Common myeloid progenitor, CD34-positive (primary cell): ENCODE data around the gene CAMK1D.

Experiments
- CTCF ChIA-PET: fragments of 350-600 bp; sonication (Branson Sonifier 250); formaldehyde crosslinking; loops from one replicate; lab custom pipeline; 2021; ENCODE audit warnings: antibody characterized with exemption; lab: Charles Lee
- POLR2A ChIA-PET: fragments of 350-600 bp; sonication (Branson Sonifier 250); formaldehyde crosslinking; loops from one replicate; lab custom pipeline; 2021; ENCODE audit warnings: antibody characterized with exemption; lab: Charles Lee
- DNase-seq, 3 donors: peaks; one replicate each; pipeline versions ENCODE4 v3.0.0 to v3.0.0-alpha.2; 2013
- H3K27ac ChIP-seq, 2 experiments: 1 replicate in 1 of 2; 2 replicates in 1 of 2; pipeline ENCODE4 v1.7.0; 2013; ENCODE audit warnings: inconsistent platforms in 2 of 2, low read length in 2 of 2, mild to moderate bottlenecking in 2 of 2, low read depth in 1 of 2, moderate library complexity in 1 of 2; ENCODE audit not compliant: severe bottlenecking in 2 of 2, insufficient read depth in 1 of 2, poor library complexity in 1 of 2
- H3K27me3 ChIP-seq, 5 experiments: replicated peaks in 2 of 5; 1 replicate in 3 of 5; 2 replicates in 2 of 5; pipeline versions ENCODE4 v1.6.1 to v1.7.0; 2013; ENCODE audit warnings: low read length in 4 of 5, mild to moderate bottlenecking in 2 of 5, moderate library complexity in 2 of 5, inconsistent platforms in 1 of 5; ENCODE audit not compliant: insufficient read depth in 5 of 5, control insufficient read depth in 4 of 5
- H3K36me3 ChIP-seq, 4 experiments: 1 replicate in 2 of 4; 2 replicates in 2 of 4; pipeline versions ENCODE4 v1.6.1 to v1.7.0; 2013; ENCODE audit warnings: low read length in 3 of 4, control low read depth in 1 of 4, mild to moderate bottlenecking in 1 of 4; ENCODE audit not compliant: control insufficient read depth in 4 of 4, insufficient read depth in 4 of 4
- H3K4me1 ChIP-seq, 4 experiments: 1 replicate in 3 of 4; 2 replicates in 1 of 4; pipeline versions ENCODE4 v1.6.1 to v1.7.1; 2013; ENCODE audit warnings: low read length in 3 of 4, mild to moderate bottlenecking in 3 of 4, control low read depth in 1 of 4, inconsistent platforms in 1 of 4, moderate library complexity in 1 of 4; ENCODE audit not compliant: control insufficient read depth in 4 of 4, insufficient read depth in 4 of 4; ENCODE audit errors: control extremely low read depth in 1 of 4
- H3K4me3 ChIP-seq, 7 experiments: 1 replicate in 4 of 7; 2 replicates in 3 of 7; pipeline versions ENCODE4 v1.5.1 to v1.7.0; 2013; ENCODE audit warnings: mild to moderate bottlenecking in 7 of 7, low read length in 6 of 7, moderate library complexity in 6 of 7, inconsistent platforms in 2 of 7, low read depth in 2 of 7, control low read depth in 1 of 7; ENCODE audit not compliant: insufficient read depth in 4 of 7, control insufficient read depth in 1 of 7; ENCODE audit errors: extremely low read depth in 1 of 7
- H3K9me3 ChIP-seq, 5 experiments: 1 replicate in 4 of 5; 2 replicates in 1 of 5; pipeline versions ENCODE4 v1.6.1 to v1.7.1; 2013; ENCODE audit warnings: low read length in 4 of 5, mild to moderate bottlenecking in 2 of 5, inconsistent platforms in 1 of 5, low read depth in 1 of 5, moderate library complexity in 1 of 5; ENCODE audit not compliant: control insufficient read depth in 4 of 5, insufficient read depth in 2 of 5; ENCODE audit errors: control extremely low read depth in 1 of 5
- WGBS: methylation state at CpG from one replicate; pipeline ENCODE4 v1.1.5; 2013; ENCODE audit not compliant: insufficient coverage; 5-methylcytosine and 5-hydroxymethylcytosine counted together

The CAMK1D gene

DNA sequence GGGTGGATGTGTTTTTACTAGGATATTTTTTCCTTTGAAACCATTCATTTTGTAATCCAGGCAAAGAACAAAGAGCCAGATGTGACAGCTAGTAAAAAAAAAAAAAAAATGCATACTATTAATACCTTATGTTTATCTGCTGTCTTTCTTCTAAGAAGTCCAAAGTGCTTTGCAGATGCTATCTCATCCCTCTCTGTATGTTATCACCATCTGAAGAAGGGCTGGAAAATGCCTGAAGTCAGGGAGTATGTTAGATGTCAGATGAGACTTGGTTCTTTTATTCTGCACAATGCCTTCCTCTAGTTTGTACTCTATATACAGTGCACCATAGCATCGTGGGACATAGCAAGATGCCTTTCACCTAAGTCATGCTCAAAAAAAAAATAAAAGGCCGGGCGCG, 10.4 kb upstream of the CAMK1D start:
- no CpG with 5 or more reads among the region's 4 CpGs for WGBS
- no peak for DNase-seq
- Histone ChIP-seq H3K36me3 (no peaks in the 10 kb centered on the region), H3K4me1 (peaks cover 21 to 31% (median 26%) of the 10 kb centered on the region in 4 experiments), H3K27ac (no peak overlapping the region), H3K27me3 (no peaks in the 10 kb centered on the region), H3K4me3 (no peak overlapping the region), H3K9me3 (peaks cover 0 to 3% (median 0%) of the 10 kb centered on the region in 5 experiments)
- ChIA-PET CTCF (interaction anchor here (0.9 to 1.7 kb wide), 5 partner anchors 8 to 318 kb away, joined by 3 to 5 read pairs (median 3); no protein-coding TSS in a partner anchor), POLR2A (no interaction called here)

- Histone ChIP-seq H3K27me3 (no peaks in the 10 kb centered on the region), H3K36me3 (no peaks in the 10 kb centered on the region), H3K4me1 (peaks cover 16 to 25% (median 19%) of the 10 kb centered on the region in 4 experiments), H3K4me3 (no peak overlapping the region), H3K9me3 (peaks cover 0 to 3% (median 0%) of the 10 kb centered on the region in 5 experiments), H3K27ac (no peak overlapping the region)
- DNase-seq, result no peak
- POLR2A ChIA-PET, result no interaction called here
- CTCF ChIA-PET, result no interaction called here
- 83% methylated on average over 5 of the region's 7 CpGs for WGBS
Observed at GRCh38 chr10:12340371-12340770, 9.0 kb upstream of the CAMK1D start.

GRCh38 chr10:12340937-12341336, 8.4 kb upstream of the CAMK1D start:
- ChIA-PET CTCF (no interaction called here), POLR2A (no interaction called here)
- no peak for DNase-seq
- no peak overlapping the region for H3K4me3 ChIP-seq
- peaks cover 16 to 25% (median 19%) of the 10 kb centered on the region in 4 experiments for H3K4me1 ChIP-seq
- H3K36me3 ChIP-seq, result no peaks in the 10 kb centered on the region
- no peaks in the 10 kb centered on the region for H3K27me3 ChIP-seq
- H3K27ac ChIP-seq, result no peak overlapping the region
- 30% methylated on average over 5 of the region's 6 CpGs for WGBS
- peaks cover 0 to 3% (median 0%) of the 10 kb centered on the region in 5 experiments for H3K9me3 ChIP-seq

- ChIA-PET POLR2A (no interaction called here), CTCF (interaction anchor here (0.7 kb wide), 1 partner anchor 96 kb away, joined by 3 read pairs; no protein-coding TSS in a partner anchor)
- H3K27me3 ChIP-seq, result no peaks in the 10 kb centered on the region
- peaks cover 0 to 3% (median 0%) of the 10 kb centered on the region in 5 experiments for H3K9me3 ChIP-seq
- WGBS, result 91% methylated on average over 5 of the region's 6 CpGs
- H3K4me1 ChIP-seq, result peaks cover 16 to 25% (median 19%) of the 10 kb centered on the region in 4 experiments
- H3K36me3 ChIP-seq, result no peaks in the 10 kb centered on the region
- no peak overlapping the region for H3K4me3 ChIP-seq
- DNase-seq, result no peak
- no peak overlapping the region for H3K27ac ChIP-seq
Observed at GRCh38 chr10:12341526-12341925, 7.8 kb upstream of the CAMK1D start.

DNA sequence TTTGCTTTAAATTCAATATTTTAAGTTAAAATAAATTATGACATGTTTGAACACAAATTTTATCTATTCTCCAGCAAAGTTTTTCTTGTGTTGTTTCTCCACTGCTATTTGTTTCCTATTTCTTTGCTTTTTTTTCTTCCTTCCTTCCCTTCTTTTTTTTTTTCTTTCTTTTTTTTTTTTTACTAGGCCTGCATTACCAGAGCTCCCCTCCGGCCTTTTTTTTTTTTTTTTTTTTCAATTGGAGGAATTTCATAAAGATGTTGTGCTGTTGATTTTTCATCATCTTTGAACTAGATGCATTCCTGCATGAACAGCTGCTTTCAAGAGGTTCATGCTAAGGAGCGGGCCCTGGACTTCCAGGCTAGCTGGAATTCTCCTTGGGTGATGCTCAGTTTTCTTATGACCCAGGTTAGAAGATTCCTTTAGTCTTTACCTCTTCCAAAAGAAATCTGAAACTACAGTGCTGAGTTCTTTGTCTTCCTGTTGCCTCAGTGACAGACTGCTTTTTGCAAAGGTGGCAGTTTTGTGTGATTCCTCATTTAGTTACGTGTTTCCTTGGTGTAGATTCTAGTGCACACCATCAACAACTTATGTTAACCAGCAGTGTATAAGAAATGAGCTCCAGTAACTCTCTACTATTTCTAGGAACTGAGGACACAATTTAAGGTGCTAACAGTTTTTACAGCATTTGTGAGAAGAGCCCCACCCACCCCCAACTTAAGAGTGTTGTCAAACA, 4.8 kb upstream of the CAMK1D start:
- no peak for DNase-seq
- H3K4me3 ChIP-seq, result no peak overlapping the region
- ChIA-PET POLR2A (no interaction called here), CTCF (interaction anchor here (0.6 to 1.2 kb wide), 4 partner anchors 36 to 164 kb away, joined by 3 to 4 read pairs (median 4); no protein-coding TSS in a partner anchor)
- no peaks in the 10 kb centered on the region for H3K36me3 ChIP-seq
- H3K27me3 ChIP-seq, result no peaks in the 10 kb centered on the region
- WGBS, result 100% methylated on average over 1 of the region's 3 CpGs
- H3K27ac ChIP-seq, result no peak overlapping the region
- peaks cover 0 to 3% (median 0%) of the 10 kb centered on the region in 5 experiments for H3K9me3 ChIP-seq
- peaks cover 9 to 21% (median 17%) of the 10 kb centered on the region in 4 experiments for H3K4me1 ChIP-seq

DNA sequence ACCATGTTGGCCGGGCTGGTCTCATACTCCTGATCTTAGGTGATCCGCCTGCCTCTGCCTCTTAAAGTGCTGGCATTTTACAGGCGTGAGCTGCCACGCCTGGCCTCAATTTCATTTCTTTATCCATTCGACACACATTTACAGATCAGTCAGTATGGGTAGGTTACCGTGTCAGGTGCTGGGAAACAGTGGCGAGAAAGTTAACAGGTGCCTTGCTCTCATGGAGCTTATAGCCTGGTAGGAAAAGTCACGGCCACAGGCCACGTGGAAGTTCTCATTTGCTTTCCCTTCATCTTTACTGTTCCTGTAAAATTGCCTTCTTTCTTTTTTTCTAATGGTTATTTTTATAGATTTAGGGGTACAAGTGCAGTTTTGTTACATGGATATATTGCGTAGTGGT, 2.6 kb upstream of the CAMK1D start:
- Histone ChIP-seq H3K27ac (no peak overlapping the region), H3K27me3 (no peaks in the 10 kb centered on the region), H3K9me3 (peaks cover 0 to 3% (median 0%) of the 10 kb centered on the region in 5 experiments), H3K36me3 (no peaks in the 10 kb centered on the region), H3K4me1 (peaks cover 3 to 29% (median 26%) of the 10 kb centered on the region in 4 experiments), H3K4me3 (no peak overlapping the region)
- ChIA-PET POLR2A (no interaction called here), CTCF (interaction anchor here (1.1 to 2.1 kb wide), 4 partner anchors 8 to 82 kb away, joined by 3 to 6 read pairs (median 4); no protein-coding TSS in a partner anchor)
- 100% methylated on average over 4 of the region's 10 CpGs for WGBS
- DNase-seq, result no peak
